Activated T-cell treated with anti-CD3 and anti-CD28 coated beads, Interleukin-2, amount 50 U/mL, for 4 hours (primary cell): ENCODE data around the gene RAP2A. TPM values are rescaled to one million over a fixed set of nuclear protein-coding genes. Genes with fewer than 3 reads are reported as not detected.
A peak's percentile ranks its signal among the peaks of the same experiment; 100 is the strongest.

Source experiments
- ATAC-seq, 2 donors: fragments of 200-7000 bp; cut with Tn5 transposase; one replicate each; pipeline ENCODE4 v1.10.0; 2021
- DNase-seq: peaks from one replicate; pipeline ENCODE4 v3.0.0-alpha.2; 2020
- H3K27me3 Mint-ChIP-seq: one replicate; pipeline ENCODE4 v1.8.0; 2021; ENCODE audit warnings: low read depth, mixed read lengths
- H3K36me3 Mint-ChIP-seq: one replicate; pipeline ENCODE4 v1.8.0; 2022; ENCODE audit warnings: mixed read lengths; ENCODE audit not compliant: insufficient read depth
- H3K4me1 Mint-ChIP-seq: one replicate; pipeline ENCODE4 v1.8.0; 2021; ENCODE audit warnings: low read depth, mixed read lengths
- H3K4me3 Mint-ChIP-seq: one replicate; pipeline ENCODE4 v1.8.0; 2021; ENCODE audit warnings: mild to moderate bottlenecking, moderate library complexity, mixed read lengths
- H3K9me3 Mint-ChIP-seq: one replicate; pipeline ENCODE4 v1.8.0; 2021; ENCODE audit warnings: mixed read lengths
- total RNA-seq, 3 donors: library from RNA; stranded (reverse); gene quantifications; one replicate each; pipeline ENCODE4 v1.2.1, GENCODE V29; 2021

RAP2A gene
- total RNA-seq, 3 donors from 2014 or later, result 11.1 to 16.0 (median 15.5) TPM

GRCh38 chr13:97454699-97455098, 20.7 kb downstream of the RAP2A start:
- H3K27me3 Mint-ChIP-seq, result no peaks in the 10 kb centered on the region

GRCh38 chr13:97456047-97456446, 22.1 kb downstream of the RAP2A start:
- peaks cover 17% of the 10 kb centered on the region for H3K9me3 Mint-ChIP-seq
- no peak overlapping the region for H3K4me3 Mint-ChIP-seq
- peaks cover 29% of the 10 kb centered on the region for H3K4me1 Mint-ChIP-seq
- DNase-seq (no peak), ATAC-seq (no peak)
- no peaks in the 10 kb centered on the region for H3K27me3 Mint-ChIP-seq
- H3K36me3 Mint-ChIP-seq, result peaks cover 19% of the 10 kb centered on the region

More at GRCh38 chr13:97454699-97455098, 20.7 kb downstream of the RAP2A start:
- Mint-ChIP-seq H3K36me3 (peaks cover 19% of the 10 kb centered on the region), H3K9me3 (peaks cover 17% of the 10 kb centered on the region), H3K4me3 (no peak overlapping the region), H3K4me1 (peaks cover 16% of the 10 kb centered on the region)
- ATAC-seq (no peak), DNase-seq (no peak)

GRCh38 chr13:97459215-97459777, 25.3 kb downstream of the RAP2A start:
- ATAC-seq (peak; percentile 53 to 66), DNase-seq (no peak)
- peaks cover 14% of the 10 kb centered on the region for H3K36me3 Mint-ChIP-seq
- H3K27me3 Mint-ChIP-seq, result no peaks in the 10 kb centered on the region
- peaks cover 35% of the 10 kb centered on the region for H3K4me1 Mint-ChIP-seq
- no peak overlapping the region for H3K4me3 Mint-ChIP-seq
- peaks cover 9% of the 10 kb centered on the region for H3K9me3 Mint-ChIP-seq

GRCh38 chr13:97460004-97460775, 26.2 kb downstream of the RAP2A start:
- peaks cover 16% of the 10 kb centered on the region for H3K36me3 Mint-ChIP-seq
- H3K9me3 Mint-ChIP-seq, result peaks cover 3% of the 10 kb centered on the region
- H3K4me1 Mint-ChIP-seq, result peaks cover 35% of the 10 kb centered on the region
- no peaks in the 10 kb centered on the region for H3K27me3 Mint-ChIP-seq
- ATAC-seq (peak; percentile 51 to 56), DNase-seq (no peak)
- no peak overlapping the region for H3K4me3 Mint-ChIP-seq

GRCh38 chr13:97460853-97461252, 26.9 kb downstream of the RAP2A start:
- H3K4me1 Mint-ChIP-seq, result peaks cover 32% of the 10 kb centered on the region

GRCh38 chr13:97464561-97464960, 30.6 kb downstream of the RAP2A start:
- no peaks in the 10 kb centered on the region for H3K27me3 Mint-ChIP-seq
- H3K36me3 Mint-ChIP-seq, result peaks cover 10% of the 10 kb centered on the region
- no peak overlapping the region for H3K4me3 Mint-ChIP-seq
- no peak for ATAC-seq
- no peak for DNase-seq
- peaks cover 20% of the 10 kb centered on the region for H3K4me1 Mint-ChIP-seq
- no peaks in the 10 kb centered on the region for H3K9me3 Mint-ChIP-seq

More at GRCh38 chr13:97460853-97461252, 26.9 kb downstream of the RAP2A start:
- ATAC-seq (no peak), DNase-seq (no peak)
- Mint-ChIP-seq H3K9me3 (no peaks in the 10 kb centered on the region), H3K36me3 (peaks cover 10% of the 10 kb centered on the region), H3K4me3 (no peak overlapping the region), H3K27me3 (no peaks in the 10 kb centered on the region)

- no peak for DNase-seq
- Mint-ChIP-seq H3K36me3 (peaks cover 10% of the 10 kb centered on the region), H3K4me3 (no peak overlapping the region), H3K4me1 (peaks cover 2% of the 10 kb centered on the region), H3K9me3 (no peaks in the 10 kb centered on the region), H3K27me3 (no peaks in the 10 kb centered on the region)
- ATAC-seq, result no peak
Observed at GRCh38 chr13:97466722-97467121, 32.8 kb downstream of the RAP2A start.

- H3K9me3 Mint-ChIP-seq, result no peaks in the 10 kb centered on the region
- ATAC-seq (no peak), DNase-seq (no peak)
- no peaks in the 10 kb centered on the region for H3K4me1 Mint-ChIP-seq
- no peak overlapping the region for H3K4me3 Mint-ChIP-seq
- peaks cover 10% of the 10 kb centered on the region for H3K36me3 Mint-ChIP-seq
- H3K27me3 Mint-ChIP-seq, result peaks cover under 1% of the 10 kb centered on the region
Observed at GRCh38 chr13:97468331-97468730, 34.4 kb downstream of the RAP2A start.

GRCh38 chr13:97471711-97472110, 37.7 kb downstream of the RAP2A start:
- H3K9me3 Mint-ChIP-seq, result no peaks in the 10 kb centered on the region
- H3K27me3 Mint-ChIP-seq, result peaks cover 3% of the 10 kb centered on the region
- no peaks in the 10 kb centered on the region for H3K36me3 Mint-ChIP-seq
- no peaks in the 10 kb centered on the region for H3K4me1 Mint-ChIP-seq
- DNase-seq (no peak), ATAC-seq (no peak)
- H3K4me3 Mint-ChIP-seq, result no peak overlapping the region

- H3K4me1 Mint-ChIP-seq, result no peaks in the 10 kb centered on the region
- ATAC-seq (no peak), DNase-seq (no peak)
- peaks cover 3% of the 10 kb centered on the region for H3K27me3 Mint-ChIP-seq
- no peaks in the 10 kb centered on the region for H3K9me3 Mint-ChIP-seq
- H3K4me3 Mint-ChIP-seq, result no peak overlapping the region
- H3K36me3 Mint-ChIP-seq, result no peaks in the 10 kb centered on the region
Observed at GRCh38 chr13:97474349-97474980, 40.5 kb downstream of the RAP2A start.

- DNase-seq (no peak), ATAC-seq (no peak)
- no peaks in the 10 kb centered on the region for H3K9me3 Mint-ChIP-seq
- H3K36me3 Mint-ChIP-seq, result no peaks in the 10 kb centered on the region
- H3K27me3 Mint-ChIP-seq, result peaks cover 6% of the 10 kb centered on the region
- H3K4me3 Mint-ChIP-seq, result no peak overlapping the region
- no peaks in the 10 kb centered on the region for H3K4me1 Mint-ChIP-seq
Observed at GRCh38 chr13:97475011-97475410, 41.0 kb downstream of the RAP2A start.

GRCh38 chr13:97477844-97478243, 43.9 kb downstream of the RAP2A start:
- ATAC-seq (no peak), DNase-seq (no peak)
- Mint-ChIP-seq H3K4me3 (no peak overlapping the region), H3K4me1 (no peaks in the 10 kb centered on the region), H3K27me3 (peaks cover 7% of the 10 kb centered on the region), H3K36me3 (no peaks in the 10 kb centered on the region), H3K9me3 (no peaks in the 10 kb centered on the region)

GRCh38 chr13:97478247-97478646, 44.3 kb downstream of the RAP2A start:
- no peaks in the 10 kb centered on the region for H3K36me3 Mint-ChIP-seq
- peaks cover 7% of the 10 kb centered on the region for H3K27me3 Mint-ChIP-seq
- DNase-seq (no peak), ATAC-seq (no peak)
- H3K4me3 Mint-ChIP-seq, result no peak overlapping the region
- no peaks in the 10 kb centered on the region for H3K4me1 Mint-ChIP-seq
- no peaks in the 10 kb centered on the region for H3K9me3 Mint-ChIP-seq

GRCh38 chr13:97483465-97483864, 49.5 kb downstream of the RAP2A start:
- DNase-seq, result no peak
- Mint-ChIP-seq H3K4me3 (no peak overlapping the region), H3K9me3 (no peaks in the 10 kb centered on the region), H3K4me1 (no peaks in the 10 kb centered on the region), H3K36me3 (no peaks in the 10 kb centered on the region), H3K27me3 (peaks cover 4% of the 10 kb centered on the region)
- no peak for ATAC-seq

GRCh38 chr13:97484301-97484700, 50.3 kb downstream of the RAP2A start:
- DNase-seq (no peak), ATAC-seq (no peak)
- H3K36me3 Mint-ChIP-seq, result no peaks in the 10 kb centered on the region
- H3K4me3 Mint-ChIP-seq, result no peak overlapping the region
- H3K27me3 Mint-ChIP-seq, result peaks cover 4% of the 10 kb centered on the region
- H3K4me1 Mint-ChIP-seq, result no peaks in the 10 kb centered on the region
- H3K9me3 Mint-ChIP-seq, result no peaks in the 10 kb centered on the region
